ENCODE measurements around the gene ELAC2. TPM values are rescaled to one million over a fixed set of nuclear protein-coding genes. Genes with fewer than 3 reads are reported as not detected.

Gene ELAC2
- polyA plus RNA-seq, 1 donor from 2014 or later = 34.6 TPM

GRCh38 chr17:13010959-13011358 is 6.9 kb downstream of the ELAC2 start:
- Histone ChIP-seq H3K9ac (ENCODE audit: low read length) (no peak overlapping the region), H4K20me1 (ENCODE audit: insufficient read depth) (no peaks in the 10 kb centered on the region), H2AFZ (ENCODE audit: low read depth, low read length) (no peak overlapping the region), H3K27me3 (ENCODE audit: insufficient read depth, low read depth, low read length) (no peaks in the 10 kb centered on the region), H3K27ac (ENCODE audit: low read length) (no peak overlapping the region), H3K36me3 (ENCODE audit: insufficient read depth, low read length) (no peaks in the 10 kb centered on the region), H3K79me2 (replicated peaks; ENCODE audit: insufficient read depth, low read length) (no peaks in the 10 kb centered on the region), H3K9me2 (ENCODE audit: insufficient read depth, low read length) (no peaks in the 10 kb centered on the region), H3K4me3 (ENCODE audit: low read length) (no peak overlapping the region), H3F3A (ENCODE audit: insufficient read depth, low read length, poor library complexity, severe bottlenecking) (no peaks in the 10 kb centered on the region), H3K4me2 (ENCODE audit: low read length) (no peak overlapping the region), H3K9me3 (ENCODE audit: low read length) (no peaks in the 10 kb centered on the region)
- TF ChIP-seq TAF1 (IDR thresholded peaks at IDR 0.05; ENCODE audit: low read depth) = no peak
- no peak for TF ChIP-seq EP300 (conservative IDR thresholded peaks at IDR 0.05; ENCODE audit: poor library complexity, severe bottlenecking)
- TF ChIP-seq RAD21 (conservative IDR thresholded peaks at IDR 0.05) = no peak
- no peak for TF ChIP-seq CTCF (IDR thresholded peaks at IDR 0.05; ENCODE audit: poor library complexity, severe bottlenecking)
- TF ChIP-seq REST (IDR thresholded peaks at IDR 0.05; ENCODE audit: borderline replicate concordance) = no peak
- TF ChIP-seq POLR2AphosphoS5 (IDR thresholded peaks at IDR 0.05) = no peak
- no peak for TF ChIP-seq MXI1 (conservative IDR thresholded peaks at IDR 0.05; ENCODE audit: poor library complexity, severe bottlenecking)
- no peak for TF ChIP-seq EZH2 (IDR thresholded peaks at IDR 0.05; ENCODE audit: borderline replicate concordance, insufficient read depth, low read length, poor library complexity, severe bottlenecking)

- TF ChIP-seq MXI1 (conservative IDR thresholded peaks at IDR 0.05; ENCODE audit: poor library complexity, severe bottlenecking) = no peak
- no peak for TF ChIP-seq POLR2AphosphoS5 (IDR thresholded peaks at IDR 0.05)
- no peak for TF ChIP-seq EP300 (conservative IDR thresholded peaks at IDR 0.05; ENCODE audit: poor library complexity, severe bottlenecking)
- no peak for TF ChIP-seq REST (IDR thresholded peaks at IDR 0.05; ENCODE audit: borderline replicate concordance)
- H3K27me3 ChIP-seq (ENCODE audit: insufficient read depth, low read depth, low read length) = no peaks in the 10 kb centered on the region
- H2AFZ ChIP-seq (ENCODE audit: low read depth, low read length) = no peak overlapping the region
- H3K9ac ChIP-seq (ENCODE audit: low read length) = no peak overlapping the region
- no peaks in the 10 kb centered on the region for H3K9me2 ChIP-seq (ENCODE audit: insufficient read depth, low read length)
- no peaks in the 10 kb centered on the region for H3F3A ChIP-seq (ENCODE audit: insufficient read depth, low read length, poor library complexity, severe bottlenecking)
- no peak overlapping the region for H3K27ac ChIP-seq (ENCODE audit: low read length)
- no peak overlapping the region for H3K4me2 ChIP-seq (ENCODE audit: low read length)
- H3K79me2 ChIP-seq (replicated peaks; ENCODE audit: insufficient read depth, low read length) = no peaks in the 10 kb centered on the region
- no peaks in the 10 kb centered on the region for H3K9me3 ChIP-seq (ENCODE audit: low read length)
- no peaks in the 10 kb centered on the region for H4K20me1 ChIP-seq (ENCODE audit: insufficient read depth)
- H3K36me3 ChIP-seq (ENCODE audit: insufficient read depth, low read length) = no peaks in the 10 kb centered on the region
- H3K4me3 ChIP-seq (ENCODE audit: low read length) = no peak overlapping the region
Observed at GRCh38 chr17:13008461-13008860, 9.4 kb downstream of the ELAC2 start.
